Naive thymus-derived CD4-positive, alpha-beta T cell (primary cell): ENCODE results near the gene CACNA1C. TPM values are rescaled to one million over a fixed set of nuclear protein-coding genes. Genes with fewer than 3 reads are reported as not detected.
A peak's percentile ranks its signal among the peaks of the same experiment; 100 is the strongest.

Experiments
- ATAC-seq: fragments of 150-1000 bp; cut with Tn5 transposase; 2 replicates; pipeline ENCODE4 v1.10.0; 2021; ENCODE audit warnings: mild to moderate bottlenecking, moderate library complexity
- CTCF ChIA-PET: fragments of 350-600 bp; sonication (Branson Sonifier 250); formaldehyde crosslinking; loops from one replicate; lab custom pipeline; 2021; ENCODE audit warnings: antibody characterized with exemption; lab: Charles Lee
- POLR2A ChIA-PET: fragments of 350-600 bp; sonication (Branson Sonifier 250); formaldehyde crosslinking; loops from one replicate; lab custom pipeline; 2021; ENCODE audit warnings: antibody characterized with exemption, inconsistent platforms; lab: Charles Lee
- DNase-seq, 9 donors: peaks; one replicate each; pipeline versions ENCODE4 v3.0.0 to v3.0.0-alpha.2; 2020 to 2022; ENCODE audit warnings: mixed read lengths in 1 of 9
- H3K27ac ChIP-seq: one replicate; pipeline ENCODE4 v1.7.0; 2013; ENCODE audit warnings: mild to moderate bottlenecking, low read depth, low read length, moderate library complexity
- H3K27me3 ChIP-seq, 2 donors: one replicate each; pipeline ENCODE4 v1.7.0; 2013; ENCODE audit warnings: low read length in 2 of 2, mild to moderate bottlenecking in 2 of 2, moderate library complexity in 2 of 2; ENCODE audit not compliant: control insufficient read depth in 2 of 2, insufficient read depth in 2 of 2
- H3K36me3 ChIP-seq, 3 experiments: 1 replicate in 2 of 3; 2 replicates in 1 of 3; pipeline ENCODE4 v1.7.0; 2013; ENCODE audit warnings: low read length in 3 of 3, mild to moderate bottlenecking in 3 of 3, moderate library complexity in 1 of 3; ENCODE audit not compliant: insufficient read depth in 3 of 3, control insufficient read depth in 2 of 3
- H3K4me1 ChIP-seq, 2 donors: one replicate each; pipeline ENCODE4 v1.7.0; 2013; ENCODE audit warnings: low read length in 2 of 2, mild to moderate bottlenecking in 2 of 2, moderate library complexity in 1 of 2; ENCODE audit not compliant: control insufficient read depth in 2 of 2, insufficient read depth in 2 of 2
- H3K4me3 ChIP-seq: 2 replicates; pipeline ENCODE4 v1.7.0; 2013; ENCODE audit warnings: mild to moderate bottlenecking, low read length
- H3K9me3 ChIP-seq, 3 experiments: 1 replicate in 2 of 3; 2 replicates in 1 of 3; pipeline ENCODE4 v1.7.0; 2013; ENCODE audit warnings: low read length in 3 of 3; ENCODE audit not compliant: control insufficient read depth in 2 of 3
- H3K27ac Mint-ChIP-seq, 9 donors: one replicate each; pipeline ENCODE4 v1.8.0; 2020 to 2022; ENCODE audit warnings: mixed read lengths in 9 of 9, mild to moderate bottlenecking in 8 of 9, moderate library complexity in 5 of 9, inconsistent platforms in 2 of 9
- H3K27me3 Mint-ChIP-seq, 5 donors: one replicate each; pipeline ENCODE4 v1.8.0; 2021 to 2022; ENCODE audit warnings: mixed read lengths in 5 of 5, mild to moderate bottlenecking in 1 of 5
- H3K36me3 Mint-ChIP-seq, 5 donors: one replicate each; pipeline ENCODE4 v1.8.0; 2020 to 2022; ENCODE audit warnings: mixed read lengths in 5 of 5, mild to moderate bottlenecking in 3 of 5, inconsistent platforms in 1 of 5
- H3K4me1 Mint-ChIP-seq, 7 donors: one replicate each; pipeline ENCODE4 v1.8.0; 2020 to 2022; ENCODE audit warnings: mixed read lengths in 7 of 7, mild to moderate bottlenecking in 3 of 7, inconsistent platforms in 1 of 7
- H3K4me3 Mint-ChIP-seq, 10 donors: one replicate each; pipeline ENCODE4 v1.8.0; 2020 to 2022; ENCODE audit warnings: mild to moderate bottlenecking in 10 of 10, mixed read lengths in 10 of 10, moderate library complexity in 6 of 10, inconsistent platforms in 2 of 10
- H3K9me3 Mint-ChIP-seq, 11 donors: one replicate each; pipeline ENCODE4 v1.8.0; 2020 to 2022; ENCODE audit warnings: mixed read lengths in 11 of 11, mild to moderate bottlenecking in 4 of 11, inconsistent platforms in 1 of 11, moderate library complexity in 1 of 11
- intact Hi-C, 2 donors: fragments of 100-400 bp; cut with micrococcal nuclease; formaldehyde crosslinking; loops; one replicate each; pipeline ENCODE4 v1.15.1; 2023
- polyA plus RNA-seq, 2 donors: library from polyadenylated mRNA; unstranded; fragments of 300-500 nt; fragmentation: Illumina TruSeq; gene quantifications; one replicate each; pipeline ENCODE4 v1.2.3, GENCODE V29; 2021
- total RNA-seq, 6 experiments: library from RNA in 5 of 6; stranded (reverse) in 5 of 6; gene quantifications; 1 replicate in 5 of 6; 2 replicates in 1 of 6; pipeline ENCODE4 v1.2.3 and lab custom pipeline; 2021 to 2026

Gene CACNA1C
- total and polyA plus RNA-seq, 7 experiments from 2014 or later: 0.04 to 0.48 (median 0.08) TPM

DNA sequence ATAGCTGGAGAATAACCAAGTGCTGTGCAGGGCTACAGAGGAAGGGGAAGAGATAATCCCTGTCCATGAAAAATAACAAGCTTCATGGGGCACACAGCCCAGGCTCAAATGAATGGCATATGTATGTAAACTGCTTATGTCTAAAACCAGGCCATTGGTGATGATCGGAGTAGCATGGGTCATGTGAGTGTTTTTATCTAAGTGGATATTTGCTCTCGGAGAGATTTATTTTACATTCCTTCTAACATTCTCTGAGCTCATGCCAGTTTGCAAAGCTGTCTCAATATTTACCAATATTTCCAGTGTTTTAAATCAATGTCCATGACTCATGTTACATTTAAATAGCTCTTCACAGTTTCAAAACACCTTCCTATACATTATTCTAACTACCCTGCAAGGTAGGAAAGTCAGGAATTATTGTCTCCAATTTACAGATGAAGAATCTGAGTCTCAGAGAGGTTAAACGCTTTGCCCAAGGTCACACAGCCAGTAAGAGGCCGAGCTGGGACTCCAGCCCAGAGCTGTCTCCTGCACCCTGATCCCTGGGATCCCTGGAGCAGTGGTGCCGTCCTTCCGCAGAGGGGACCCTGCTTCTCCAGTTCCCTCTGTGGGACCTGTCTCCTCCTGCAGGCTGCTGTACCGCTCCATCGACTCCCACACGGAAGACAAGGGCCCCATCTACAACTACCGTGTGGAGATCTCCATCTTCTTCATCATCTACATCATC, 555.3 kb downstream of the CACNA1C start:
- ChIA-PET POLR2A (no interaction called here), CTCF (interaction anchor here (0.6 kb wide), 1 partner anchor 38 kb away, joined by 3 read pairs; no protein-coding TSS in a partner anchor)
- H3K27me3 ChIP-seq: no peaks in the 10 kb centered on the region
- peaks cover 0 to 3% (median 0%) of the 10 kb centered on the region in 7 donors for H3K4me1 Mint-ChIP-seq
- no peak overlapping the region for H3K4me3 ChIP-seq
- H3K9me3 Mint-ChIP-seq: peaks cover 0 to 2% (median 0%) of the 10 kb centered on the region in 11 donors
- no peaks in the 10 kb centered on the region for H3K36me3 ChIP-seq
- H3K36me3 Mint-ChIP-seq: no peaks in the 10 kb centered on the region
- no peak overlapping the region for H3K4me3 Mint-ChIP-seq
- intact Hi-C loops: no loop called here
- DNase-seq (no peak), ATAC-seq (no peak)
- H3K27me3 Mint-ChIP-seq: peaks cover 12 to 24% (median 16%) of the 10 kb centered on the region in 5 donors
- no peak overlapping the region for H3K27ac Mint-ChIP-seq
- H3K4me1 ChIP-seq: no peaks in the 10 kb centered on the region
- H3K9me3 ChIP-seq: no peaks in the 10 kb centered on the region
- no peak overlapping the region for H3K27ac ChIP-seq

DNA sequence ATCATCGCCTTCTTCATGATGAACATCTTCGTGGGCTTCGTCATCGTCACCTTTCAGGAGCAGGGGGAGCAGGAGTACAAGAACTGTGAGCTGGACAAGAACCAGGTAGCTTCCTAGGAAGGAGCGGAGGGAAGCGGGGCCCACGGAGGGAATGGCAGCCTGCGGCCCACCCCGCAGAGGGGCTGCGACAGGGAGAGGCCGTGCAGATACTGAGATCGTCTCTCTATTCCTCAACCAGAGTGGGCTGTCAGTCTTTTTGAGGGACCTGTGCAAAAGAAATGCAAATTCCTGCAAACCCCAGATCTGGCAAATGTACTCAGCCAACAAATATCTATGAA, 555.8 kb downstream of the CACNA1C start:
- intact Hi-C loops: no loop called here
- no peak for ATAC-seq
- no peaks in the 10 kb centered on the region for H3K27me3 ChIP-seq
- H3K36me3 Mint-ChIP-seq: no peaks in the 10 kb centered on the region
- no peak overlapping the region for H3K27ac Mint-ChIP-seq
- H3K27me3 Mint-ChIP-seq: peaks cover 12 to 24% (median 16%) of the 10 kb centered on the region in 5 donors
- H3K36me3 ChIP-seq: no peaks in the 10 kb centered on the region
- H3K27ac ChIP-seq: no peak overlapping the region
- H3K9me3 Mint-ChIP-seq: peaks cover 0 to 2% (median 0%) of the 10 kb centered on the region in 11 donors
- DNase-seq: no peak
- ChIA-PET POLR2A (no interaction called here), CTCF (no interaction called here)
- peaks cover 0 to 5% (median 0%) of the 10 kb centered on the region in 7 donors for H3K4me1 Mint-ChIP-seq
- no peak overlapping the region for H3K4me3 ChIP-seq
- H3K4me1 ChIP-seq: no peaks in the 10 kb centered on the region
- H3K9me3 ChIP-seq: no peaks in the 10 kb centered on the region
- no peak overlapping the region for H3K4me3 Mint-ChIP-seq

- Mint-ChIP-seq H3K36me3 (no peaks in the 10 kb centered on the region), H3K27me3 (peaks cover 12 to 26% (median 16%) of the 10 kb centered on the region in 5 donors), H3K4me3 (no peak overlapping the region), H3K4me1 (peaks cover 0 to 7% (median 0%) of the 10 kb centered on the region in 7 donors), H3K27ac (no peak overlapping the region), H3K9me3 (peaks cover 0 to 2% (median 0%) of the 10 kb centered on the region in 11 donors)
- CTCF ChIA-PET: no interaction called here
- H3K4me1 ChIP-seq: no peaks in the 10 kb centered on the region
- ATAC-seq: no peak
- no peak overlapping the region for H3K4me3 ChIP-seq
- H3K36me3 ChIP-seq: no peaks in the 10 kb centered on the region
- no peaks in the 10 kb centered on the region for H3K27me3 ChIP-seq
- intact Hi-C loops: no loop called here
- no peaks in the 10 kb centered on the region for H3K9me3 ChIP-seq
- POLR2A ChIA-PET: no interaction called here
- H3K27ac ChIP-seq: no peak overlapping the region
- DNase-seq: no peak
Measured at GRCh38 chr12:2609020-2609419, 556.2 kb downstream of the CACNA1C start.

GRCh38 chr12:2610358-2610757, 557.6 kb downstream of the CACNA1C start:
- Histone ChIP-seq H3K27me3 (no peaks in the 10 kb centered on the region), H3K4me1 (no peaks in the 10 kb centered on the region), H3K27ac (no peak overlapping the region), H3K9me3 (no peaks in the 10 kb centered on the region), H3K4me3 (no peak overlapping the region), H3K36me3 (no peaks in the 10 kb centered on the region)
- H3K27ac Mint-ChIP-seq: no peak overlapping the region
- peaks cover 0 to 9% (median 0%) of the 10 kb centered on the region in 7 donors for H3K4me1 Mint-ChIP-seq
- peaks cover 12 to 28% (median 18%) of the 10 kb centered on the region in 5 donors for H3K27me3 Mint-ChIP-seq
- no peak for ATAC-seq
- ChIA-PET CTCF (no interaction called here), POLR2A (no interaction called here)
- peaks cover 0 to 2% (median 0%) of the 10 kb centered on the region in 11 donors for H3K9me3 Mint-ChIP-seq
- no peaks in the 10 kb centered on the region for H3K36me3 Mint-ChIP-seq
- no peak overlapping the region for H3K4me3 Mint-ChIP-seq
- intact Hi-C loops: no loop called here
- no peak for DNase-seq

DNA sequence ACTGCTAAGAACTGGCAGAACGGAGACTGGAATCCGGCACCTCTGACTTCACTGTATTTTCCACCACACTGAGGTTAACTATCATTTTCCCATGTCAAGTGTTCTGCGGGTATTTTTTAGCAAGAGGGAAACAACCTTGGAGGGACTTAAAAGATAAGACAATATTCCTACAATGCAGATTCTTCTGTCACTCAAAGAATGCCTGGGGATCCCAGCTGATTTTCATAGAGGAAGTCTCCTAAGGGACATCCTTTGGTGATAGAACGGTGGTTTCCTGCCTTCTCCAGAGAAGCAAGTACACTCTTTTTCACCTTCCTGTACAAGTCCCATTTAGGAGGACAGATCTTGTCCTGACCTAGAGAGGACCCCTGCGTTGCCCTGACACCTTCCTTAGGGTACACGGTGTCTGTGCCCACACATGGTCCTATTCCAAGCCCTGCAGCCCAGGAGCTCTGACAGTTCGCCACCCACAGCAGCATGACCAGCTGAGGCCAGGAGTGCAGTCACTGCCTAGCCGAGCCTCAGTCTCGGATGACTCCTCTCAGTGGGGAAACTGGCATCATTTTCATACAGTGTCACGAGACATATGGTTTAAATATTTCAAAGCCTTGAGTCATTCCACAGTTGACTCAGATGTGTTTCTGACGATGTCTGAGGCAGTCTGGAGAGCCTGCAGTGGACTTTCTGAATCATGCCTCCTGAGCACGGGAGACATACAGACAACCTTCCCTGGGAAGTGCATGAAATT, 560.7 kb downstream of the CACNA1C start:
- Histone ChIP-seq H3K27me3 (no peaks in the 10 kb centered on the region), H3K4me1 (no peaks in the 10 kb centered on the region), H3K27ac (no peak overlapping the region), H3K9me3 (no peaks in the 10 kb centered on the region), H3K4me3 (no peak overlapping the region), H3K36me3 (no peaks in the 10 kb centered on the region)
- Mint-ChIP-seq H3K9me3 (peaks cover 0 to 2% (median 0%) of the 10 kb centered on the region in 11 donors), H3K27me3 (peaks cover 10 to 27% (median 24%) of the 10 kb centered on the region in 5 donors), H3K27ac (no peak overlapping the region), H3K4me3 (no peak overlapping the region), H3K4me1 (peaks cover 0 to 9% (median 0%) of the 10 kb centered on the region in 7 donors), H3K36me3 (no peaks in the 10 kb centered on the region)
- intact Hi-C loops: no loop called here
- POLR2A ChIA-PET: no interaction called here
- DNase-seq (peak in 1 of 9 donors; percentile 43), ATAC-seq (peak; percentile 20)
- CTCF ChIA-PET: no interaction called here

GRCh38 chr12:2614341-2614740, 561.6 kb downstream of the CACNA1C start:
- CTCF ChIA-PET: no interaction called here
- H3K4me1 ChIP-seq: no peaks in the 10 kb centered on the region
- intact Hi-C loops: no loop called here
- POLR2A ChIA-PET: no interaction called here
- no peaks in the 10 kb centered on the region for H3K36me3 Mint-ChIP-seq
- H3K9me3 Mint-ChIP-seq: peaks cover 0 to 2% (median 0%) of the 10 kb centered on the region in 11 donors
- H3K27me3 ChIP-seq: no peaks in the 10 kb centered on the region
- no peak for DNase-seq
- H3K4me3 Mint-ChIP-seq: no peak overlapping the region
- H3K27ac ChIP-seq: no peak overlapping the region
- H3K4me1 Mint-ChIP-seq: peaks cover 0 to 6% (median 0%) of the 10 kb centered on the region in 7 donors
- H3K9me3 ChIP-seq: no peaks in the 10 kb centered on the region
- H3K36me3 ChIP-seq: no peaks in the 10 kb centered on the region
- H3K27me3 Mint-ChIP-seq: peaks cover 5 to 22% (median 19%) of the 10 kb centered on the region in 5 donors
- no peak for ATAC-seq
- no peak overlapping the region for H3K4me3 ChIP-seq
- H3K27ac Mint-ChIP-seq: no peak overlapping the region
